Mammary epithelial cell (primary cell): ENCODE data around the gene TMEM269.

Experiments used
- CTCF ChIP-seq, 2 donors: IDR thresholded peaks in 1 of 2; conservative IDR thresholded peaks in 1 of 2; 2 replicates each; pipeline ENCODE4 v1.5.1; 2011 to 2012; ENCODE audit warnings: inconsistent platforms in 2 of 2, low read length in 2 of 2, mild to moderate bottlenecking in 2 of 2, control low read depth in 1 of 2, low read depth in 1 of 2; ENCODE audit not compliant: insufficient read depth in 1 of 2; ENCODE audit errors: extremely low read depth in 1 of 2
- EZH2 ChIP-seq: IDR thresholded peaks from 2 replicates; pipeline ENCODE4 v1.6.1; 2012; ENCODE audit warnings: low read length, inconsistent platforms, borderline replicate concordance

GRCh38 chr1:42747125-42747524 lies 37.7 kb upstream of the TMEM269 start:
- TF ChIP-seq CTCF (conservative IDR thresholded peaks at IDR 0.05 in 1 of 2, IDR thresholded peaks at IDR 0.05 in 1 of 2; ENCODE audit: extremely low read depth in 1 of 2, insufficient read depth in 1 of 2, low read depth in 1 of 2, low read length in 2 of 2) (peak; percentile 43 to 79), EZH2 (no peak)
